T-helper 2 cell treated with Interferon-gamma antibody and Interleukin-4, amounts not matched to agents 5 μg/mL and 100 μg/mL, for 36 hours (primary cell): ENCODE data around the gene ING1.
"Not testable (repeated sequence)": the region's sequence is repeated elsewhere in the genome, so short reads cannot be mapped to it uniquely, and the experiment has no call there.

Source experiments
- DNase-seq: peaks from one replicate; pipeline ENCODE4 v3.0.0; 2021; ENCODE audit warnings: low spot score
- H3K27ac Mint-ChIP-seq: one replicate; pipeline ENCODE4 v1.8.0; 2021; ENCODE audit warnings: mild to moderate bottlenecking, mixed read lengths
- H3K27me3 Mint-ChIP-seq: one replicate; pipeline ENCODE4 v1.8.0; 2021; ENCODE audit warnings: low read depth, mixed read lengths
- H3K36me3 Mint-ChIP-seq: one replicate; pipeline ENCODE4 v1.8.0; 2021; ENCODE audit warnings: low read depth, mixed read lengths
- H3K4me1 Mint-ChIP-seq: one replicate; pipeline ENCODE4 v1.8.0; 2021; ENCODE audit warnings: low read depth, mixed read lengths
- H3K4me3 Mint-ChIP-seq: one replicate; pipeline ENCODE4 v1.8.0; 2022; ENCODE audit warnings: mild to moderate bottlenecking, moderate library complexity, mixed read lengths
- H3K9me3 Mint-ChIP-seq: one replicate; pipeline ENCODE4 v1.8.0; 2021; ENCODE audit warnings: mixed read lengths

Gene ING1

GRCh38 chr13:110701061-110701460 is 12.4 kb upstream of the ING1 start:
- not testable (repeated sequence) for H3K27ac Mint-ChIP-seq, H3K9me3 Mint-ChIP-seq, H3K27me3 Mint-ChIP-seq, DNase-seq, H3K4me3 Mint-ChIP-seq
- Mint-ChIP-seq H3K4me1 (peaks cover 43% of the 10 kb centered on the region), H3K36me3 (peaks cover 39% of the 10 kb centered on the region)

DNA sequence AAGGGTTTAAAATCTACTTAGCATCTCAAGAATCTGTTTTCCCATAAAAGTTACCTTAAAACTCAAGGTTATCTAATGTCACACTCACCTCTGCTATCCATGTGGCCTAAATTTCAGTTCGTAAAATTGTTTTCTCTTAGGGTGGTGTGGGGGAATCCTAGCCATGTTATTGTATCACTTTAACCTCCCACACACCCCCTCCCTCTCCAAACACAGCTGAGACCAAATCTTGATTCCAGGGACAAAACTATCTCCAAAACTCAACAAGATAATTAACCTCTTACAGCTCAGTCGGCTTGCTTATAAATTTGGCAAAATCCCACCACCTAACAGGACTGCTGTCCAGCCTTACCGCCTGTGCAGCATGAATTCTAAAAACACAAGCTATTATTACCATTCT is 11.4 kb upstream of the ING1 start:
- H3K36me3 Mint-ChIP-seq = peaks cover 36% of the 10 kb centered on the region
- no peak for DNase-seq
- peaks cover 42% of the 10 kb centered on the region for H3K4me1 Mint-ChIP-seq
- H3K27ac Mint-ChIP-seq = peak overlapping the region; percentile 61
- no peak overlapping the region for H3K4me3 Mint-ChIP-seq
- no peaks in the 10 kb centered on the region for H3K27me3 Mint-ChIP-seq
- no peaks in the 10 kb centered on the region for H3K9me3 Mint-ChIP-seq

- Mint-ChIP-seq H3K4me3 (peak overlapping the region; percentile 24), H3K27me3 (no peaks in the 10 kb centered on the region), H3K36me3 (peaks cover 33% of the 10 kb centered on the region), H3K4me1 (peaks cover 37% of the 10 kb centered on the region), H3K27ac (no peak overlapping the region), H3K9me3 (no peaks in the 10 kb centered on the region)
- no peak for DNase-seq
Observed at GRCh38 chr13:110702591-110703526, 10.6 kb upstream of the ING1 start.

GRCh38 chr13:110705356-110705825 is 8.1 kb upstream of the ING1 start:
- peak overlapping the region; percentile 90 for H3K4me3 Mint-ChIP-seq
- no peaks in the 10 kb centered on the region for H3K9me3 Mint-ChIP-seq
- H3K36me3 Mint-ChIP-seq = peaks cover 16% of the 10 kb centered on the region
- peak overlapping the region; percentile 89 for H3K27ac Mint-ChIP-seq
- no peaks in the 10 kb centered on the region for H3K27me3 Mint-ChIP-seq
- no peak for DNase-seq
- H3K4me1 Mint-ChIP-seq = peaks cover 29% of the 10 kb centered on the region

DNA sequence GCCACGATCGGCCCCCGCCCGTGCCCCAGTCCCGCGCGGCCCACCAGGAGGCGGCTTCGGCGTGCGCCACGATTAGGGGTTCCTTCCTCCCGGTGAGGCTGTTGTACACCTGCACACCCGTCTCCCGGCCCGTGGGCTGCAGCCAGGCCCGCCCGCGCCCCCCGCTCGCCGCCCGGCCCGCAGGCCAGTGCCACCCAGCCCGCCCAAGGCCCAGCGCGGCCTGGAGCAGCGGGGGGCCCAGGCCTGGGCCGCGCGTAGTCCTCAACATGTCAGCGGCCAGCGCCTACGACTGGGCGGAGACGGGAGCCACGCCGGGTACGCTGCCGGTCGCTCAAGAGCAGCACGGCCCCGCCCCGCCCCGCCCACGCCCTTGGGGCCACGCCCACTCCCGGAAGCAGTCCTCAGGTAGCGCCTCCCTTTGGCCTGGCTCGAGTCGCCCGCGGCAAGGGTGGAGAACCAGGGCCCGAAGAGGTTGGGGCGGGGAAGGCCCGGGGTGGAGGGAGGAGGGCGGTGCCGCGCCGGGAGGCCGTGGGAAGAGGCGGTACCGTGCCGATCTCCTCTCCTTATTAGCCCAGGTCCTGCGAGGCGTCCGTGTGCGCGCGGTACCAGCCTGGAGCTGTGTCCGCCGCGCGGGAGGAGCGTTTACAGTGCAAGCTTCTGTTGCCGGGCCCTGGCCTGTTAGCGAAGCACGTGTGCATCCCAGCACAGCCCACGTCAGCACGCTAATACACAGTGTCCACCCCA is 7.5 kb upstream of the ING1 start, which contains the start of gene CARS2:
Gene CARS2, minus strand, starts transcription at position 291 of the 744 bp plus-strand sequence. Its CDS starts 23 bp downstream, at position 268.
- peak within 1 kb of the TSS; percentile 89 for H3K27ac Mint-ChIP-seq
- peak; percentile 90 for DNase-seq
- no peaks in the 10 kb centered on the region for H3K9me3 Mint-ChIP-seq
- H3K36me3 Mint-ChIP-seq = peaks cover 14% of the 10 kb centered on the region
- peak within 1 kb of the TSS; percentile 90 for H3K4me3 Mint-ChIP-seq
- no peaks in the 10 kb centered on the region for H3K27me3 Mint-ChIP-seq
- peaks cover 29% of the 10 kb centered on the region for H3K4me1 Mint-ChIP-seq

DNA sequence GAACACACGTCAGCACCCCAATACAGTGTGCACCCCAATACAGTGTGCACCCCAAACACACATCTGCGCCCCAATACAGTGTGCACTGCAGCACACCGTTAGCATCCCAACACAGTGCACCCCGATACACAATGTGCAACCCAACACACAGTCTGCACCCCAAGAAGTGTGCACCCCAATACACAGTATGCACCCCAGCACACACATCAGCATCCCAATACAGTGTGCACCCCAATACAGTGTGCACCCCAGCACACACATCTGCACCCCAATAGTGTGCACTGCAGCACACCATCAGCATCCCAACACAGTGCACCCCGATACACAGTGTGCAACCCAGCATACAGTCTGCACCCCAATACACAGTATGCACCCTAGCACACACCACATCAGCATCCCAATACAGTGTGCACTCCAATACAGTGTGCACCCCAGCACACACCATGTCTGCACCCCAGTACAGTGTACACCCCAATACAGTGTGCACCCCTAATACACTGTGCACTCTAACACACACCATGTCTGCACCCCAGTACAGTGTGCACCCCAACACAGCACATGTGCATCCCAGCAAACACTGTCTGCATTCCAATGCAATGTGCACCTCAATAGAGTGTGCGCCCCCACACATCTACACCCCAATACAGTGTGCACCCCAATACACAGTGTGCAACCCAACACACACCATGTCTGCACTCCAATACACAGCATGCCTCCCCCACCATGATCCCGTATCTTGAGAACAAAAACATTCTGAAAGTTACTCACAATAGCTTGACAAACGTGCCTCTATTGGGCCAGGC is 6.7 kb upstream of the ING1 start:
- no peak for DNase-seq
- H3K27ac Mint-ChIP-seq = peak overlapping the region; percentile 52
- H3K9me3 Mint-ChIP-seq = no peaks in the 10 kb centered on the region
- H3K36me3 Mint-ChIP-seq = peaks cover 14% of the 10 kb centered on the region
- peaks cover 35% of the 10 kb centered on the region for H3K4me1 Mint-ChIP-seq
- H3K4me3 Mint-ChIP-seq = peak overlapping the region; percentile 79
- no peaks in the 10 kb centered on the region for H3K27me3 Mint-ChIP-seq

DNA sequence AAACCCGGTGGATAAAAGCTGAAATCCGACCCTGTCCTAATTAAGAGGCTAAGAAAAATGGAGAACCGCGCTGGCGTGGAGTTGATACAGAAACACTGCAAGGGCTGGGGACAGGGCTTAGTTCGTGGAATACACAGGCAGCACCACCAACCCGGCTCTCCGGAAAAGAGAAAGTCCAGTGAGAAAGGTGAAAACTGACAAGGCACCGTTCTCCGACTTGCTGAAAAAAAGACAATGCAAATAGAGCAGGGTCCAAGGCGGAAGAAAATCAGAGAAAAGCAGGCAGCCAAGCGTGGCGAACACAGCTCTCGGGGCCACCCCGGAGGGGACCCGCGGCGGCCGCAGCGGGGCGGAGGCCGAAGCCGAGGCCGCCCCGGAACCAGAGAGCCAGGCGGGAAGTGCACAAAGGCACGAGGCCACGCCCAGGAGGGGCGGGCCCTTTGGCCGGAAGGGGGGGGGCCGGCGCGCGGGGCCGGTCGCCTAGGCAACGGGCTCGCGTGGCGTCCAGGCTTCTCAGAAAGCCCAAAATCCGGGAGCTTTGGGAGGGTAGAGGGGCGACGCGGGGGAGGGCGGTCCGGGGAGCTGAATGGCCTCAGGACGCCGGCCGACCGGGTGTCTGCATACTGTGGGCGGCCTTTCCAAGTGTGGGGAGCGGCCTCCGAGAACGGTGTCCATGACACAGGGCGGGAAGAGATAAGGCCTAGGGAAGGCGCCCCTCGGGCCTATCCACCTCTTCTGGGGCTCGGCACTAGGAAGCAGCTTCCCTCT is 1.2 kb upstream of the ING1 start:
- peak overlapping the region; percentile 100 for H3K27ac Mint-ChIP-seq
- DNase-seq = peak; percentile 80
- no peaks in the 10 kb centered on the region for H3K36me3 Mint-ChIP-seq
- H3K4me3 Mint-ChIP-seq = peak overlapping the region; percentile 96
- H3K9me3 Mint-ChIP-seq = no peaks in the 10 kb centered on the region
- peaks cover 4% of the 10 kb centered on the region for H3K27me3 Mint-ChIP-seq
- H3K4me1 Mint-ChIP-seq = peaks cover 11% of the 10 kb centered on the region

DNA sequence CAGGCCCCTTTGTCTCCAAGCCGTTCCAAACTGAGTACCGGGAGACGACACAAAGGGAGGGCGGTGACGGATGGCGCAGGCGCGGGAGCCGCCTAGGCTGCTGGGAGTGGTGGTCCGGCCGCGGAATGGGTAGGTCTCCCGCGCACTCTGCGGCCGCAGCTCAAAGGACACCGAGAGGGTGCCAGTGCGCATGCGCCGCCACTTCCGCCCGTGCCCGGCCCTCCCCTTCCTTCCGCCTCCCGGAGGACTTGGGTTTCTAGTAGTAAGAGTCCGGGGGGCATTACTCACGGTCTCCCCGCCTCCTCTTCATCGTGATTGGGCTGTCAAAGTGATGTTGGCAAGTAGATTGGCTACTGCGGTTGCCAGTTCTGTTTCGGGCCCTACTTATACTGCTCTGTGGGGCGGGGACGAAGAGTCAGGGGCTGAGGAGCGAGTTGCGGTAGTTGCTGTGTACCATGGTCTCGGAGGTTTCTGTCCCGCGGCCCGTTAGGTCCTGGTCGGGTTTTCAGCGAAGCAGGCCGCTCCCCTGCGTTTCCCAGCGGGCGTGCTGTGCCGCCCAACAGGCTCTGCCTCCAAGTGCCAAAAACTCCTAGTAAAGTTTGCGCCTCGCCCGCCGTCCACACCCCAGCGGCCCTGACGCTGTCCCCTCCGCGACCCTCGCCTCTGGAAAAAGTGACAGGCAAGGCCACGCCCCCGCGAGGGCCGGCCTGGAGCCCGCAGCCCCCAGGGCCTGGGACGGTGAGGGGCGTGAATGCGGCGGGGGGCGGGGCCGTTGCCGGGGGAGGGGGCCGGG is 455 bp upstream of the ING1 start:
- DNase-seq = peak; percentile 100
- Mint-ChIP-seq H3K9me3 (no peaks in the 10 kb centered on the region), H3K36me3 (no peaks in the 10 kb centered on the region), H3K4me1 (peaks cover 18% of the 10 kb centered on the region), H3K27me3 (peaks cover 4% of the 10 kb centered on the region), H3K27ac (peak overlapping the region; percentile 100), H3K4me3 (peak overlapping the region; percentile 96)

GRCh38 chr13:110713981-110714796 is 689 bp downstream of the ING1 start:
- peaks cover 4% of the 10 kb centered on the region for H3K27me3 Mint-ChIP-seq
- H3K9me3 Mint-ChIP-seq = no peaks in the 10 kb centered on the region
- peak overlapping the region; percentile 96 for H3K4me3 Mint-ChIP-seq
- peaks cover 20% of the 10 kb centered on the region for H3K4me1 Mint-ChIP-seq
- peak; percentile 55 for DNase-seq
- H3K27ac Mint-ChIP-seq = peak overlapping the region; percentile 93
- H3K36me3 Mint-ChIP-seq = no peaks in the 10 kb centered on the region

DNA sequence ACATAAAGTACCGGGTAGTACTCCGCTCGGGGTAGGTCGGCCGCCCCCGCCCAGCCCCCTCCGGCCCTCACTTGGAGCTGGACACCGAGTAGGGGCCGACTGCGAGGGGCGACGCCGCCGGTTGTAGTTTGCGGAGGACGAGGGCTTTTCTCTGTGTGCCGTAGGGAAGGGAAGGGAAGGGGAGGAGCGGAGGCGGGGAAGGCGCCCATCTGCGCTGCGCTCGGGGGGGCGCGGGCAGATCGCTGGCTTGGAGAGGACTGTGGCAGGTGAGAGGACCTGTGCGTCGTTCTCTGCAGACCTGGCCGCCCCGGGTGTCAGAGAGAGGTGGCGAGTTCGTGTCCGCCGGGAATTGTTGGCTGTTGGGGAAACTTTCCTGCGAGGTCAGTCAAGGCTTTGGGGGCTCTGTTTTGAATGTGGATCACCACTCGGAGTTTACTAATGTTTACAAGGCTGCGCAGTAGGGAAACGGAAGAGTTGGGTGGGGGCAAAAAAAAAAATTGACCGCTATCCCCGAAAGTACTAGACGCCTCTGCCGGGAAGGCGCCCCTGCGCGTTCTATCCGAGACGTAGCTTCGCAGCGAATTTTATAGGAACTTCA is 1.4 kb downstream of the ING1 start:
- Mint-ChIP-seq H3K36me3 (peaks cover 4% of the 10 kb centered on the region), H3K4me1 (peaks cover 22% of the 10 kb centered on the region), H3K27ac (peak overlapping the region; percentile 93), H3K27me3 (peaks cover 4% of the 10 kb centered on the region), H3K9me3 (no peaks in the 10 kb centered on the region), H3K4me3 (peak overlapping the region; percentile 96)
- no peak for DNase-seq

- Mint-ChIP-seq H3K36me3 (peaks cover 6% of the 10 kb centered on the region), H3K9me3 (no peaks in the 10 kb centered on the region), H3K27ac (peak overlapping the region; percentile 93), H3K4me3 (peak overlapping the region; percentile 96), H3K4me1 (peaks cover 22% of the 10 kb centered on the region), H3K27me3 (peaks cover 4% of the 10 kb centered on the region)
- DNase-seq = peak; percentile 97
Observed at GRCh38 chr13:110715395-110716246, 2.1 kb downstream of the ING1 start.
